Vagina (tissue), 2 donors: Measurements from ENCODE around the gene NXF2. TPM values are rescaled to one million over a fixed set of nuclear protein-coding genes. Genes with fewer than 3 reads are reported as not detected.
"Not testable (repeated sequence)": the region's sequence is repeated elsewhere in the genome, so short reads cannot be mapped to it uniquely, and the experiment has no call there.

Experiments
- DNase-seq, 2 donors: peaks; one replicate each; pipeline ENCODE4 v3.0.0-alpha.2; 2017; ENCODE audit errors: extremely low spot score in 2 of 2
- H3K27ac ChIP-seq: fragments of 200-600 bp; sonication (generic); one replicate; pipeline ENCODE4 v1.5.1; 2019
- H3K27me3 ChIP-seq: fragments of 200-600 bp; sonication (generic); one replicate; pipeline ENCODE4 v1.5.1; 2019
- H3K36me3 ChIP-seq, 2 donors: fragments of 200-600 bp; sonication (generic); one replicate each; pipeline ENCODE4 v1.5.1; 2017 to 2019
- H3K4me1 ChIP-seq: fragments of 200-600 bp; sonication (generic); one replicate; pipeline ENCODE4 v1.5.1; 2019
- H3K4me3 ChIP-seq, 2 donors: fragments of 200-600 bp; sonication (generic); 1 replicate in 1 of 2; 2 replicates in 1 of 2; pipeline ENCODE4 v1.5.1; 2016 to 2019
- H3K9me3 ChIP-seq: fragments of 200-600 bp; sonication (generic); one replicate; pipeline ENCODE4 v1.5.1; 2019
- POLR2A ChIP-seq, 2 donors: fragments of 450-650 bp; IDR thresholded peaks; one replicate each; pipeline ENCODE4 v1.6.1; 2017; ENCODE audit warnings: antibody characterized with exemption in 2 of 2, mild to moderate bottlenecking in 2 of 2, moderate library complexity in 2 of 2
- POLR2AphosphoS5 ChIP-seq, 2 donors: sonication (generic); formaldehyde crosslinking; IDR thresholded peaks; one replicate each; pipeline ENCODE4 v1.9.0; 2017; ENCODE audit warnings: antibody characterized with exemption in 2 of 2, mild to moderate bottlenecking in 2 of 2, low read depth in 1 of 2; ENCODE audit not compliant: insufficient read depth in 1 of 2
- intact Hi-C: fragments of 100-400 bp; cut with DNase I; formaldehyde crosslinking; loops from one replicate; pipeline ENCODE4 v1.15.1; 2023
- total RNA-seq: library from RNA; depleted of rRNA; stranded (reverse); fragments of >200 nt; gene quantifications from one replicate; pipeline ENCODE4 v1.2.3, GENCODE V29; 2016
- TF ChIP-seq, protein P1 (sequence below), 3 experiments: fragments of 450-650 bp in 2 of 3; fragments of 200-600 bp in 1 of 3; sonication (generic) in 1 of 3; IDR thresholded peaks; one replicate each; pipeline ENCODE4 v1.5.1; 2017 to 2019; ENCODE audit warnings: antibody characterized with exemption in 3 of 3, mild to moderate bottlenecking in 2 of 3, moderate library complexity in 2 of 3

Gene NXF2, protein sequence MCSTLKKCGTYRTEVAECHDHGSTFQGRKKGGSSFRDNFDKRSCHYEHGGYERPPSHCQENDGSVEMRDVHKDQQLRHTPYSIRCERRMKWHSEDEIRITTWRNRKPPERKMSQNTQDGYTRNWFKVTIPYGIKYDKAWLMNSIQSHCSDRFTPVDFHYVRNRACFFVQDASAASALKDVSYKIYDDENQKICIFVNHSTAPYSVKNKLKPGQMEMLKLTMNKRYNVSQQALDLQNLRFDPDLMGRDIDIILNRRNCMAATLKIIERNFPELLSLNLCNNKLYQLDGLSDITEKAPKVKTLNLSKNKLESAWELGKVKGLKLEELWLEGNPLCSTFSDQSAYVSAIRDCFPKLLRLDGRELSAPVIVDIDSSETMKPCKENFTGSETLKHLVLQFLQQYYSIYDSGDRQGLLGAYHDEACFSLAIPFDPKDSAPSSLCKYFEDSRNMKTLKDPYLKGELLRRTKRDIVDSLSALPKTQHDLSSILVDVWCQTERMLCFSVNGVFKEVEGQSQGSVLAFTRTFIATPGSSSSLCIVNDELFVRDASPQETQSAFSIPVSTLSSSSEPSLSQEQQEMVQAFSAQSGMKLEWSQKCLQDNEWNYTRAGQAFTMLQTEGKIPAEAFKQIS
- not detected for total RNA-seq

GRCh38 chrX:102246893-102247292, at the start of gene NXF2:
Gene NXF2, plus strand, starts transcription at chrX:102247167. Its CDS starts 59,912 bp downstream, at chrX:102307079.
- H3K36me3 ChIP-seq, DNase-seq, H3K4me3 ChIP-seq, H3K9me3 ChIP-seq, H3K27me3 ChIP-seq, intact Hi-C loops, H3K4me1 ChIP-seq, H3K27ac ChIP-seq: not testable (repeated sequence)

GRCh38 chrX:102207940-102208339, 39.0 kb upstream of the NXF2 start:
- H3K4me1 ChIP-seq, H3K9me3 ChIP-seq, intact Hi-C loops: not testable (repeated sequence)

DNA sequence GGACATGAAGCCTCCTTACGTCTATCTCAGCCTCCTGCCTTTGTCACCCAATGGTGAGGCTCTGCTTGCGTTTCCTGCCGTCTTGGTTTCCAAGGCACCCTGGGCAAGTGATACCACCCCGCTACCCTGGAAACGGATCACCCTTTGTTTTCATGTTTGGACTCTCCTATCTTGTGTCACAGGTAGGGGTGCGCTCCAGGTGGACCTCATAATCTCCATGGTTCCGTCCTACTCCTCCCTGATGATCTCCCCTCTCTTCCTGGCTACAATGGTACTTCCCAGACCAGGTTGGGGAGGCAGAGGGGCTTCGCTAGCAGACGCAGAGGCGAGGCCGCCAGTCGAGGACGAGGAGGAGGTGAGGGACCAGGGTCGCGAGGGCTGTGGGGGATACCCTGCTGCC, 32.0 kb upstream of the NXF2 start, which contains the start of gene TCP11X1:
TCP11X1 (plus strand) TSS at position 316 of the 400 bp plus-strand sequence.
- H3K27me3 ChIP-seq, DNase-seq, H3K36me3 ChIP-seq, H3K4me1 ChIP-seq, H3K4me3 ChIP-seq, H3K9me3 ChIP-seq, intact Hi-C loops, H3K27ac ChIP-seq: not testable (repeated sequence)

More at GRCh38 chrX:102207940-102208339, 39.0 kb upstream of the NXF2 start:
- H3K36me3 ChIP-seq, DNase-seq, H3K27me3 ChIP-seq, H3K27ac ChIP-seq, H3K4me3 ChIP-seq: not testable (repeated sequence)

DNA sequence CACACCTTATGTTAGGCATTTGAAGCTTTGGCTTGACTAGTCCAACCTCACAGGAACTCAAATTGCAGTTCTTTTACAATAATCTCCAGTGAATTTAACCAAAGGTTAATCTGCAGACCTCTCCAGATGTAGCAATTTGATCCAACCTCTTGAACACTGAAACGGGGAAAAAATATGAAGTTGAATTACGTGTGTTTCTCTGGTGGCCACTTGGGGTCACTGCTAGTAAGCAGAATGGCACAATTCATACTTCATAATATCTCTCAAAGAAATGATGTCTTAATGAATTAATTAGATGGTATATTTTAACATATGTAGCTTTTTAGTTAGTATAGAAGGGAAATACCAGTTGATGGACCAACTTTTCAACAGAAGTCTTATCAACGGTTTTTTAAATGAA, 30.5 kb upstream of the NXF2 start:
- H3K27me3 ChIP-seq, intact Hi-C loops, H3K36me3 ChIP-seq, H3K4me3 ChIP-seq, H3K4me1 ChIP-seq, DNase-seq, H3K9me3 ChIP-seq, H3K27ac ChIP-seq: not testable (repeated sequence)

GRCh38 chrX:102235678-102236077, 11.3 kb upstream of the NXF2 start:
- H3K9me3 ChIP-seq, H3K27ac ChIP-seq, H3K4me3 ChIP-seq, H3K4me1 ChIP-seq, H3K27me3 ChIP-seq, intact Hi-C loops, DNase-seq, H3K36me3 ChIP-seq: not testable (repeated sequence)

DNA sequence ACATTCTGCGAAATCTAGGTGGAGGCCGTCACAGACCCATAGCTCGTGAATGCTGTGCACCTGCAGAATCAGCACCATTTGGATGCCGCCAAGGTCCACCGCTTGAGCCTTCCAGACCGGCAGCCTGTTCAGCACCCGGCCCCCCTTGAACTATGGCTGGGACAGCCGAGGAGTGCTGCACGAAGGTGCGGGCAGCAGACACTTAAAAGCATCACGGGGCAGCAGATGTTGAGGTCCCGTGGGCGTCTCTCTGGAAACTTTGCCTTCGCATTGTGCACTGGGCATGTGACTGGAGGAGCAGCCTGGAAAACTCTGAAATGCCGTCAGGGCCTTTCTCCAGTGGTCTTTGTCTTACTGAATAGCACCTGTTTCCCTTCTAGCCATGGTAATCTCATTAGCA, 6.7 kb upstream of the NXF2 start:
- intact Hi-C loops, H3K4me3 ChIP-seq, H3K4me1 ChIP-seq, H3K27ac ChIP-seq, H3K27me3 ChIP-seq, DNase-seq, H3K9me3 ChIP-seq, H3K36me3 ChIP-seq: not testable (repeated sequence)

- intact Hi-C loops, H3K36me3 ChIP-seq, H3K27me3 ChIP-seq, DNase-seq, H3K9me3 ChIP-seq, H3K4me1 ChIP-seq, H3K27ac ChIP-seq, H3K4me3 ChIP-seq: not testable (repeated sequence)
These were observed 25.3 kb downstream of the NXF2 start for GRCh38 chrX:102272231-102272630.

DNA sequence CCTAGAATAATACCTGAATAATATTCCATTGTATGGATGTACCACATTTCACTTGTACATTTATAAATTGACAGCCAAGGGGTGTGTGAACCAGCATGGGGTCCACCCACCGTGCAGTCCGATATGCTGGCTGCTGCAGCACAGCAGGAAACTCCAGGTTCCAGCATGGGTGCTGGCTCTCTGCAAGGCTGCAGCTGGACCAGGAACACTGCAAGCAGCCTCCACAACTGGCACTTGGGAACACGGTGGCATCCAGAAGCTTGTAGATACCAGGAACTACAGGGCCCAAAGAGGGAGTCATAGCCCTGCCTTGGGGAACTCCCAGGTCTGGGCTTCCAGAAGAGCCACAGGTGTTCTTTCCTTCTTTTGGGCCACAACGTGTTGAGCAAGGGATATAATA, 91.2 kb downstream of the NXF2 start:
- Histone ChIP-seq H3K36me3 (no peaks in the 10 kb centered on the region), H3K9me3 (no peaks in the 10 kb centered on the region), H3K4me1 (no peaks in the 10 kb centered on the region), H3K27ac (no peak overlapping the region), H3K27me3 (no peaks in the 10 kb centered on the region), H3K4me3 (no peak overlapping the region)
- TF ChIP-seq POLR2A (IDR thresholded peaks at IDR 0.05): no peak
- no peak for TF ChIP-seq POLR2AphosphoS5 (IDR thresholded peaks at IDR 0.05; ENCODE audit: insufficient read depth in 1 of 2, low read depth in 1 of 2)
- TF ChIP-seq, protein P1, sequence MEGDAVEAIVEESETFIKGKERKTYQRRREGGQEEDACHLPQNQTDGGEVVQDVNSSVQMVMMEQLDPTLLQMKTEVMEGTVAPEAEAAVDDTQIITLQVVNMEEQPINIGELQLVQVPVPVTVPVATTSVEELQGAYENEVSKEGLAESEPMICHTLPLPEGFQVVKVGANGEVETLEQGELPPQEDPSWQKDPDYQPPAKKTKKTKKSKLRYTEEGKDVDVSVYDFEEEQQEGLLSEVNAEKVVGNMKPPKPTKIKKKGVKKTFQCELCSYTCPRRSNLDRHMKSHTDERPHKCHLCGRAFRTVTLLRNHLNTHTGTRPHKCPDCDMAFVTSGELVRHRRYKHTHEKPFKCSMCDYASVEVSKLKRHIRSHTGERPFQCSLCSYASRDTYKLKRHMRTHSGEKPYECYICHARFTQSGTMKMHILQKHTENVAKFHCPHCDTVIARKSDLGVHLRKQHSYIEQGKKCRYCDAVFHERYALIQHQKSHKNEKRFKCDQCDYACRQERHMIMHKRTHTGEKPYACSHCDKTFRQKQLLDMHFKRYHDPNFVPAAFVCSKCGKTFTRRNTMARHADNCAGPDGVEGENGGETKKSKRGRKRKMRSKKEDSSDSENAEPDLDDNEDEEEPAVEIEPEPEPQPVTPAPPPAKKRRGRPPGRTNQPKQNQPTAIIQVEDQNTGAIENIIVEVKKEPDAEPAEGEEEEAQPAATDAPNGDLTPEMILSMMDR (IDR thresholded peaks at IDR 0.05): no peak
- DNase-seq: peak in 1 of 2 donors; percentile 44
- intact Hi-C loops: no loop called here
